ENCODE results near the gene KCNK3. TPM values are rescaled to one million over a fixed set of nuclear protein-coding genes. Genes with fewer than 3 reads are reported as not detected.
A peak's percentile ranks its signal among the peaks of the same experiment; 100 is the strongest.

The KCNK3 gene
- total RNA-seq, 1 donor from 2014 or later, result 1.9 TPM

GRCh38 chr2:26687801-26688200 lies 4.7 kb upstream of the KCNK3 start:
- FAIRE-seq (no peak), DNase-seq (ENCODE audit: low read depth) (no peak)
- Histone ChIP-seq H3K27me3 (ENCODE audit: insufficient read depth, low read length) (peaks cover 42% of the 10 kb centered on the region), H3K4me1 (ENCODE audit: insufficient read depth, low read length) (peaks cover under 1% of the 10 kb centered on the region), H3K27ac (ENCODE audit: low read depth, low read length) (no peak overlapping the region), H3K4me3 (ENCODE audit: insufficient read depth, low read depth, low read length) (no peak overlapping the region), H3K36me3 (ENCODE audit: insufficient read depth, low read length) (no peaks in the 10 kb centered on the region), H3K4me2 (ENCODE audit: low read length) (no peak overlapping the region), H3K9ac (ENCODE audit: low read length) (no peak overlapping the region), H2AFZ (ENCODE audit: low read depth, low read length) (no peak overlapping the region), H3K79me2 (ENCODE audit: insufficient read depth, low read length) (no peaks in the 10 kb centered on the region), H3K9me3 (ENCODE audit: insufficient read depth, low read depth, low read length) (no peaks in the 10 kb centered on the region), H4K20me1 (ENCODE audit: insufficient read depth, low read length) (no peaks in the 10 kb centered on the region)
- TF ChIP-seq EZH2 (IDR thresholded peaks at IDR 0.05; ENCODE audit: insufficient read depth, low read length) (no peak), CTCF (IDR thresholded peaks at IDR 0.05; ENCODE audit: insufficient read depth, low read depth, low read length) (no peak)
- H3K4me1 Mint-ChIP-seq (ENCODE audit: low read depth, unreplicated experiment), result peaks cover 7% of the 10 kb centered on the region
- peaks cover under 1% of the 10 kb centered on the region for H3K36me3 Mint-ChIP-seq (ENCODE audit: low read depth, unreplicated experiment)
- peaks cover 66% of the 10 kb centered on the region for H3K27me3 Mint-ChIP-seq (ENCODE audit: low read depth, unreplicated experiment)
- H3K4me3 Mint-ChIP-seq (ENCODE audit: unreplicated experiment), result no peak overlapping the region
- no peaks in the 10 kb centered on the region for H3K9me3 Mint-ChIP-seq (ENCODE audit: unreplicated experiment)
- no peak overlapping the region for H3K27ac Mint-ChIP-seq (ENCODE audit: unreplicated experiment)

- H3K27me3 ChIP-seq (ENCODE audit: insufficient read depth, low read length), result peaks cover 46% of the 10 kb centered on the region
- H3K4me3 ChIP-seq (ENCODE audit: insufficient read depth, low read depth, low read length), result no peak overlapping the region
- no peak overlapping the region for H3K9ac ChIP-seq (ENCODE audit: low read length)
- H3K36me3 ChIP-seq (ENCODE audit: insufficient read depth, low read length), result no peaks in the 10 kb centered on the region
- peaks cover 14% of the 10 kb centered on the region for H3K4me1 ChIP-seq (ENCODE audit: insufficient read depth, low read length)
- peaks cover 19% of the 10 kb centered on the region for H3K4me1 Mint-ChIP-seq (ENCODE audit: low read depth, unreplicated experiment)
- no peak overlapping the region for H3K27ac ChIP-seq (ENCODE audit: low read depth, low read length)
- H2AFZ ChIP-seq (ENCODE audit: low read depth, low read length), result no peak overlapping the region
- no peaks in the 10 kb centered on the region for H3K9me3 ChIP-seq (ENCODE audit: insufficient read depth, low read depth, low read length)
- no peak for TF ChIP-seq CTCF (IDR thresholded peaks at IDR 0.05; ENCODE audit: insufficient read depth, low read depth, low read length)
- TF ChIP-seq EZH2 (IDR thresholded peaks at IDR 0.05; ENCODE audit: insufficient read depth, low read length), result no peak
- H3K4me2 ChIP-seq (ENCODE audit: low read length), result no peak overlapping the region
- peaks cover 62% of the 10 kb centered on the region for H3K27me3 Mint-ChIP-seq (ENCODE audit: low read depth, unreplicated experiment)
- peaks cover 4% of the 10 kb centered on the region for H3K36me3 Mint-ChIP-seq (ENCODE audit: low read depth, unreplicated experiment)
- no peak overlapping the region for H3K4me3 Mint-ChIP-seq (ENCODE audit: unreplicated experiment)
- H3K27ac Mint-ChIP-seq (ENCODE audit: unreplicated experiment), result no peak overlapping the region
- H4K20me1 ChIP-seq (ENCODE audit: insufficient read depth, low read length), result no peaks in the 10 kb centered on the region
- H3K79me2 ChIP-seq (ENCODE audit: insufficient read depth, low read length), result no peaks in the 10 kb centered on the region
- FAIRE-seq, result no peak
- DNase-seq (ENCODE audit: low read depth), result no peak
- H3K9me3 Mint-ChIP-seq (ENCODE audit: unreplicated experiment), result peaks cover 3% of the 10 kb centered on the region
These were observed 1.4 kb upstream of the KCNK3 start for GRCh38 chr2:26691161-26691560.

- H3K9me3 Mint-ChIP-seq (ENCODE audit: unreplicated experiment), result peaks cover 3% of the 10 kb centered on the region
- peaks cover 4% of the 10 kb centered on the region for H3K36me3 Mint-ChIP-seq (ENCODE audit: low read depth, unreplicated experiment)
- Histone ChIP-seq H2AFZ (ENCODE audit: low read depth, low read length) (peak overlapping the region; percentile 36), H3K4me2 (ENCODE audit: low read length) (peak overlapping the region; percentile 83), H3K27me3 (ENCODE audit: insufficient read depth, low read length) (peaks cover 39% of the 10 kb centered on the region), H3K27ac (ENCODE audit: low read depth, low read length) (no peak overlapping the region), H3K4me3 (ENCODE audit: insufficient read depth, low read depth, low read length) (no peak overlapping the region), H3K4me1 (ENCODE audit: insufficient read depth, low read length) (peaks cover 18% of the 10 kb centered on the region), H3K9ac (ENCODE audit: low read length) (no peak overlapping the region), H3K36me3 (ENCODE audit: insufficient read depth, low read length) (no peaks in the 10 kb centered on the region), H3K79me2 (ENCODE audit: insufficient read depth, low read length) (no peaks in the 10 kb centered on the region), H3K9me3 (ENCODE audit: insufficient read depth, low read depth, low read length) (no peaks in the 10 kb centered on the region), H4K20me1 (ENCODE audit: insufficient read depth, low read length) (no peaks in the 10 kb centered on the region)
- peak overlapping the region; percentile 77 for H3K4me3 Mint-ChIP-seq (ENCODE audit: unreplicated experiment)
- peaks cover 26% of the 10 kb centered on the region for H3K4me1 Mint-ChIP-seq (ENCODE audit: low read depth, unreplicated experiment)
- FAIRE-seq, result no peak
- H3K27ac Mint-ChIP-seq (ENCODE audit: unreplicated experiment), result no peak overlapping the region
- TF ChIP-seq CTCF (IDR thresholded peaks at IDR 0.05; ENCODE audit: insufficient read depth, low read depth, low read length) (no peak), EZH2 (IDR thresholded peaks at IDR 0.05; ENCODE audit: insufficient read depth, low read length) (no peak)
- peaks cover 55% of the 10 kb centered on the region for H3K27me3 Mint-ChIP-seq (ENCODE audit: low read depth, unreplicated experiment)
- DNase-seq (ENCODE audit: low read depth), result no peak
These were observed 642 bp upstream of the KCNK3 start for GRCh38 chr2:26691881-26692278.

Data from astrocyte (in vitro differentiated cells and primary cell).